Measurements from ENCODE around the gene PCDHGA3.
A peak's percentile ranks its signal among the peaks of the same experiment; 100 is the strongest.
"Not testable (repeated sequence)": the region's sequence is repeated elsewhere in the genome, so short reads cannot be mapped to it uniquely, and the experiment has no call there.

The PCDHGA3 gene

DNA sequence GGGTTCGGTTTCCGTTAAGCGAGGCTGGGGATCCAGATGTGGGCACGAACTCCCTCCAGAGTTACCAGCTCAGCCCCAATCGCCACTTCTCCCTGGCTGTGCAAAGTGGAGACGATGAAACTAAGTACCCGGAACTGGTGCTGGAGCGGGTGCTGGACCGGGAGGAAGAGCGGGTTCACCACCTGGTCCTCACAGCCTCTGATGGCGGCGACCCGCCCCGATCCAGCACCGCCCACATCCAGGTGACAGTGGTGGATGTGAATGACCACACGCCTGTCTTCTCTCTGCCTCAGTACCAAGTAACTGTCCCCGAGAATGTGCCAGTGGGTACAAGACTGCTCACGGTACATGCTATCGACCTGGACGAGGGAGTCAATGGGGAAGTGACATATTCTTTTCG, 39.7 kb downstream of the PCDHGA3 start:
- H3K27me3 ChIP-seq (ENCODE audit: control insufficient read depth, insufficient read depth, low read length, poor library complexity, severe bottlenecking): no peaks in the 10 kb centered on the region
- WGBS, 2 experiments: 94 to 96% methylated on average over 21 of the region's 21 CpGs
- no peak overlapping the region for H3K27ac ChIP-seq (ENCODE audit: insufficient read depth, low read depth, low read length, poor library complexity, severe bottlenecking)
- no peaks in the 10 kb centered on the region for H3K36me3 ChIP-seq (ENCODE audit: control insufficient read depth, insufficient read depth, low read length)
- no peak overlapping the region for H3K4me3 ChIP-seq (ENCODE audit: insufficient read depth, low read depth, low read length)
- H3K9me3 ChIP-seq (ENCODE audit: control insufficient read depth, low read length): peaks cover 3% of the 10 kb centered on the region
- H3K4me1 ChIP-seq (ENCODE audit: control insufficient read depth, insufficient read depth, low read length): no peaks in the 10 kb centered on the region

GRCh38 chr5:141384471-141385267, 41.0 kb downstream of the PCDHGA3 start:
- Histone ChIP-seq H3K4me1 (ENCODE audit: control insufficient read depth, insufficient read depth, low read length) (no peaks in the 10 kb centered on the region), H3K27ac (ENCODE audit: insufficient read depth, low read depth, low read length, poor library complexity, severe bottlenecking) (no peak overlapping the region), H3K36me3 (ENCODE audit: control insufficient read depth, insufficient read depth, low read length) (no peaks in the 10 kb centered on the region), H3K27me3 (ENCODE audit: control insufficient read depth, insufficient read depth, low read length, poor library complexity, severe bottlenecking) (no peaks in the 10 kb centered on the region), H3K9me3 (ENCODE audit: control insufficient read depth, low read length) (peaks cover 7% of the 10 kb centered on the region), H3K4me3 (ENCODE audit: insufficient read depth, low read depth, low read length) (no peak overlapping the region)
- WGBS, 2 experiments: 94 to 96% methylated on average over 43 of the region's 43 CpGs

- H3K4me1 ChIP-seq (ENCODE audit: control insufficient read depth, insufficient read depth, low read length); H3K9me3 ChIP-seq (ENCODE audit: control insufficient read depth, low read length); H3K27me3 ChIP-seq (ENCODE audit: control insufficient read depth, insufficient read depth, low read length, poor library complexity, severe bottlenecking); H3K36me3 ChIP-seq (ENCODE audit: control insufficient read depth, insufficient read depth, low read length); H3K27ac ChIP-seq (ENCODE audit: insufficient read depth, low read depth, low read length, poor library complexity, severe bottlenecking): not testable (repeated sequence)
- peak within 1 kb of the TSS; percentile 23 for H3K4me3 ChIP-seq (ENCODE audit: insufficient read depth, low read depth, low read length)
- WGBS, 2 experiments: 65 to 71% methylated on average over 17 of the region's 40 CpGs
These were observed 44.1 kb downstream of the PCDHGA3 start, which contains the start of gene PCDHGB4 for GRCh38 chr5:141387557-141388311. Gene PCDHGB4, plus strand, starts transcription at chr5:141387698. Its CDS starts 187 bp downstream, at chr5:141387885.

- 92 to 100% methylated on average over 9 to 10 of the region's 10 CpGs for WGBS, 2 experiments
- H3K36me3 ChIP-seq (ENCODE audit: control insufficient read depth, insufficient read depth, low read length): peaks cover 12% of the 10 kb centered on the region
- H3K27me3 ChIP-seq (ENCODE audit: control insufficient read depth, insufficient read depth, low read length, poor library complexity, severe bottlenecking): no peaks in the 10 kb centered on the region
- no peak overlapping the region for H3K4me3 ChIP-seq (ENCODE audit: insufficient read depth, low read depth, low read length)
- H3K4me1 ChIP-seq (ENCODE audit: control insufficient read depth, insufficient read depth, low read length): no peaks in the 10 kb centered on the region
- H3K9me3 ChIP-seq (ENCODE audit: control insufficient read depth, low read length): peaks cover 5% of the 10 kb centered on the region
- no peak overlapping the region for H3K27ac ChIP-seq (ENCODE audit: insufficient read depth, low read depth, low read length, poor library complexity, severe bottlenecking)
These were observed 45.0 kb downstream of the PCDHGA3 start for GRCh38 chr5:141388661-141389060.

DNA sequence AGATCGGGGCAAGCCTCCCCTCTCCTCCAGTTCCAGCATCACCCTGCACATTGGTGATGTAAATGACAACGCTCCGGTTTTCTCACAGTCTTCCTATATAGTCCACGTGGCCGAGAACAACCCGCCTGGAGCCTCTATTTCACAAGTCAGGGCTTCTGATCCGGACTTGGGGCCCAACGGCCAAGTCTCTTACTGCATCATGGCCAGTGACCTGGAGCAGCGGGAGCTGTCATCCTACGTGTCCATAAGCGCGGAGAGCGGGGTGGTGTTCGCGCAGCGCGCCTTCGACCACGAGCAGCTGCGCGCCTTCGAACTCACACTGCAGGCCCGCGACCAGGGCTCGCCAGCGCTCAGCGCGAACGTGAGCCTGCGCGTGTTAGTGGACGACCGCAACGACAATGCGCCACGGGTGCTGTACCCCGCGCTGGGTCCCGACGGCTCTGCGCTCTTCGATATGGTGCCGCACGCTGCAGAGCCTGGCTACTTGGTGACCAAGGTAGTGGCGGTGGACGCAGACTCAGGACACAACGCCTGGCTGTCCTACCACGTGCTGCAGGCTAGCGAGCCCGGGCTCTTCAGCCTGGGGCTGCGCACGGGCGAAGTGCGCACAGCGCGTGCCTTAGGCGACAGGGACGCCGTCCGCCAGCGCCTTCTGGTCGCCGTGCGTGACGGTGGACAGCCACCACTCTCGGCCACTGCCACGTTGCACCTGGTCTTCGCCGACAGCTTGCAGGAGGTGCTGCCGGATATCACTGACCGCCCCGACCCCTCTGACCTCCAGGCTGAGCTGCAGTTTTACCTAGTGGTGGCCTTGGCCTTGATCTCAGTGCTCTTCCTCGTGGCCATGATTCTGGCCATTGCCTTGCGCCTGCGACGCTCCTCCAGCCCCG, 45.8 kb downstream of the PCDHGA3 start:
- H3K4me3 ChIP-seq (ENCODE audit: insufficient read depth, low read depth, low read length): no peak overlapping the region
- peaks cover 12% of the 10 kb centered on the region for H3K36me3 ChIP-seq (ENCODE audit: control insufficient read depth, insufficient read depth, low read length)
- no peaks in the 10 kb centered on the region for H3K4me1 ChIP-seq (ENCODE audit: control insufficient read depth, insufficient read depth, low read length)
- 96 to 97% methylated on average over 77 of the region's 77 CpGs for WGBS, 2 experiments
- no peaks in the 10 kb centered on the region for H3K27me3 ChIP-seq (ENCODE audit: control insufficient read depth, insufficient read depth, low read length, poor library complexity, severe bottlenecking)
- no peak overlapping the region for H3K27ac ChIP-seq (ENCODE audit: insufficient read depth, low read depth, low read length, poor library complexity, severe bottlenecking)
- H3K9me3 ChIP-seq (ENCODE audit: control insufficient read depth, low read length): peaks cover 5% of the 10 kb centered on the region

DNA sequence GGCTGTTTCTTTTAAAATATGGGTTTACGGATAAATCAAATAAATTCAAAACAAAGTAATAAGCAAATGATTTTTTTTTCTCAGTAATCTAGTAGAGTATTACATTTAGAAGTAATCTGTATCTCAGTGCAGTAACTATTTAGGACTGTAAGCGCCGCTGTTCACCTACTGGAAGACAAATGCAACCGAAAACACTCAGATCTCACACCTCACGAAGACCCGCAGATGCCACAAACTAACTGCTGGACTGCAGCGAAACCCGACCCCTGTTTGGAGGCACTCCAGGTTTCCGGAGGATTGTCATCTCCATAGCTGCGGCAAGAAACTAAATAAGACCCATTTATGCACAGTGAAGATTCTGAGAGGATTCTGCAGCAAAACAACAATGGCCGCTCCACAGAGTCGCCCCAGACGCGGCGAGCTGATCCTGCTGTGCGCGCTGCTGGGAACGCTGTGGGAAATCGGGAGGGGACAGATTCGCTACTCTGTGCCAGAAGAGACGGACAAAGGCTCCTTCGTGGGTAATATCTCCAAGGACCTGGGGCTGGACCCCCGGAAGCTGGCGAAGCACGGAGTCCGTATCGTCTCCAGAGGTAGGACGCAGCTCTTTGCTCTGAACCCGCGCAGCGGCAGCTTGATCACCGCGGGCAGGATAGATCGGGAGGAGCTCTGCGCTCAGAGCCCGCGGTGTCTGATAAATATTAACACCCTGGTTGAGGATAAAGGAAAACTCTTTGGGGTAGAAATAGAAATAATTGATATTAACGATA, 49.0 kb downstream of the PCDHGA3 start, which contains the start of gene PCDHGA8:
Gene PCDHGA8 (plus strand): TSS at position 205 of the 770 bp plus-strand sequence. CDS start 181 bp downstream, at position 386.
- H3K9me3 ChIP-seq (ENCODE audit: control insufficient read depth, low read length): peaks cover 5% of the 10 kb centered on the region

DNA sequence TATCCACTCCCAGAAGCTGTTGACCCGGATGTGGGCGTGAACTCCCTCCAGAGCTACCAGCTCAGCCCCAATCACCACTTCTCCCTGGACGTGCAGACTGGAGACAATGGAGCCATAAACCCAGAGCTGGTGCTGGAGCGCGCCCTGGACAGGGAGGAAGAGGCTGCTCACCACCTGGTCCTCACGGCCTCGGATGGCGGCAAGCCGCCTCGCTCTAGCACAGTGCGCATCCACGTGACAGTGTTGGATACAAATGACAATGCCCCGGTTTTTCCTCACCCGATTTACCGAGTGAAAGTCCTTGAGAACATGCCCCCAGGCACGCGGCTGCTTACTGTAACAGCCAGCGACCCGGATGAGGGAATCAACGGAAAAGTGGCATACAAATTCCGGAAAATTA, 49.6 kb downstream of the PCDHGA3 start:
- Histone ChIP-seq H3K4me3 (ENCODE audit: insufficient read depth, low read depth, low read length) (no peak overlapping the region), H3K9me3 (ENCODE audit: control insufficient read depth, low read length) (peaks cover 4% of the 10 kb centered on the region), H3K27ac (ENCODE audit: insufficient read depth, low read depth, low read length, poor library complexity, severe bottlenecking) (no peak overlapping the region), H3K36me3 (ENCODE audit: control insufficient read depth, insufficient read depth, low read length) (peaks cover 12% of the 10 kb centered on the region), H3K27me3 (ENCODE audit: control insufficient read depth, insufficient read depth, low read length, poor library complexity, severe bottlenecking) (no peaks in the 10 kb centered on the region), H3K4me1 (ENCODE audit: control insufficient read depth, insufficient read depth, low read length) (no peaks in the 10 kb centered on the region)
- WGBS, 2 experiments: 94 to 95% methylated on average over 21 of the region's 21 CpGs

More for the DNA sequence above, 49.0 kb downstream of the PCDHGA3 start, which contains the start of gene PCDHGA8:
- H3K4me3 ChIP-seq (ENCODE audit: insufficient read depth, low read depth, low read length): no peak within 1 kb of the TSS
- no peak within 1 kb of the TSS for H3K27ac ChIP-seq (ENCODE audit: insufficient read depth, low read depth, low read length, poor library complexity, severe bottlenecking)
- peaks cover 12% of the 10 kb centered on the region for H3K36me3 ChIP-seq (ENCODE audit: control insufficient read depth, insufficient read depth, low read length)
- 96 to 97% methylated on average over 37 to 38 of the region's 38 CpGs for WGBS, 2 experiments
- no peaks in the 10 kb centered on the region for H3K4me1 ChIP-seq (ENCODE audit: control insufficient read depth, insufficient read depth, low read length)
- H3K27me3 ChIP-seq (ENCODE audit: control insufficient read depth, insufficient read depth, low read length, poor library complexity, severe bottlenecking): no peaks in the 10 kb centered on the region

GRCh38 chr5:141394401-141395187, 51.0 kb downstream of the PCDHGA3 start:
- 96 to 97% methylated on average over 40 to 41 of the region's 53 CpGs for WGBS, 2 experiments
- H3K9me3 ChIP-seq (ENCODE audit: control insufficient read depth, low read length); H3K27ac ChIP-seq (ENCODE audit: insufficient read depth, low read depth, low read length, poor library complexity, severe bottlenecking); H3K27me3 ChIP-seq (ENCODE audit: control insufficient read depth, insufficient read depth, low read length, poor library complexity, severe bottlenecking); H3K4me1 ChIP-seq (ENCODE audit: control insufficient read depth, insufficient read depth, low read length); H3K4me3 ChIP-seq (ENCODE audit: insufficient read depth, low read depth, low read length): not testable (repeated sequence)
- H3K36me3 ChIP-seq (ENCODE audit: control insufficient read depth, insufficient read depth, low read length): peaks cover 12% of the 10 kb centered on the region

Data from ectodermal cell (in vitro differentiated cells).